ENCODE results near the gene MYH16.
"Not testable (repeated sequence)": the region's sequence is repeated elsewhere in the genome, so short reads cannot be mapped to it uniquely, and the experiment has no call there.

The MYH16 gene

DNA sequence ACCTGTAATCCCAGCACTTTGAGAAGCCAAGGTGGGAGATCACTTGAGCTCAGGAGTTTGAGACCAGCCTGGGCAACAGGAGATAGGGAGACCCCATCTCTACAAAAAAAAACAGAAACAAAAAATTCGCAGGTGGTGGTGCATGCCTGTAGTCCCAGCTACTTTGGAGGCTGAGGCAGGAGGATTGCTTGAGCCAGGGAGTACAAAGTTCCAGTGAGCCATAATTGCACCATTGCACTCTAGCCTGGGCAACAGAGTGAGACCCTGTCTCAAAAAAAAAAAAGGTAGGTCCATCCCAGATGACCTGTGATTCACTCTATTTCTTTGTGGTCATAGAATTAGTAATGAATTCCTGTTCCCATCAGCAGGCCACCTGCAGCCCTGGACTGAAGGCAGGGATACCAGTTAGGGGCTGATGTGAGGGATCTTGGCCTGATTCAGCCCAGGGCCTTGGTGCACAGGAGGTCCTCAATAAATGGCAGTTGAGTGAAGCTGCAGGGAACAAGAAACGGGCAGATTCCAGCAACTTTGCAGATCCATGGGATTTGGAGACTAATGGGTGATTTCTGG, at the start of gene MYH16:
TSS of gene MYH16 (plus strand) at position 364 of the 570 bp plus-strand sequence.
- no peak for ATAC-seq

GRCh38 chr7:99224263-99224898, 48.3 kb upstream of the MYH16 start:
- peak; percentile 76 to 84 for ATAC-seq

- ATAC-seq, result no peak
Observed at GRCh38 chr7:99224899-99225265, 47.8 kb upstream of the MYH16 start.

- ATAC-seq, result no peak
Observed at GRCh38 chr7:99229234-99229633, 43.4 kb upstream of the MYH16 start.

- no peak for ATAC-seq
Observed at GRCh38 chr7:99232082-99232770, 40.4 kb upstream of the MYH16 start.

DNA sequence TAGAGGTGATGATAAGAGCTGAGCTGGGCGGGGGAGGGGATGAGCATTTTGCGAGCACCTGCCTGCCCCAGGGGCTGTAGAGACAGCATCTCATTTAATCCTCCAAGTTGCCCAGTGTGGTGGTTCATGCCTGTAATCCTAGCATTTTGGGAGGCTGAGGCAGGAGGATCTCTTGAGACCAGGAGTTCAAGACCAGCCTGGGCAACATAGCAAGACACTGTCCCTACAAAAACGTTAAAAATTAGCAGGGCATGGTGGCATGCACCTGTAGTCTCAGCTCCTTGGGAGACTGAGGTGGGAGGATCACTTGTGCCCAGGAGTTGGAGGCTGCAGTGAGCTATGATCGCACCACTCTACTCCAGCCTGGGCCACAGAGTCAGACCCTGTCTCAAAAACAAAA, 39.7 kb upstream of the MYH16 start:
- not testable (repeated sequence) for ATAC-seq

DNA sequence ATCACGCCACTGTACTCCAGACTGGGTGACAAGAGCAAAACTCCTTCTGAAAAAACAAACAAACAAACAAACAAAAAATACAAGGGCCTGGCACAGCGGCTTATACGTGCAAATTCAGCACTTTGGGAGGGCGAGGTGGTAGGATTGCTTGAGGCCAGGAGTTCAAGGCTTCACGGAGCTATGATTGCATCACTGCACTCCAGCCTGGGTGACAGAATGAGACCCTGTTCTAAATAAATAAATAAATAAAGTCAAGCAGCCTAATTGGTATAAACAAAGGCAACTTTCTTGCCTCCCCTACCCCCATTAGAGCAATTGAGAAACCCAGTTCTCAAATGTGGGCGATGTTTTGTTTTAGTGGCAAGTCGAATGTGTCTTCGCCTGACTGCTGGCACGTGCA, 38.5 kb upstream of the MYH16 start:
- ATAC-seq, result no peak

- no peak for ATAC-seq
Observed at GRCh38 chr7:99235925-99236324, 36.7 kb upstream of the MYH16 start.

- ATAC-seq, result not testable (repeated sequence)
Observed at GRCh38 chr7:99237876-99238275, 34.8 kb upstream of the MYH16 start.

DNA sequence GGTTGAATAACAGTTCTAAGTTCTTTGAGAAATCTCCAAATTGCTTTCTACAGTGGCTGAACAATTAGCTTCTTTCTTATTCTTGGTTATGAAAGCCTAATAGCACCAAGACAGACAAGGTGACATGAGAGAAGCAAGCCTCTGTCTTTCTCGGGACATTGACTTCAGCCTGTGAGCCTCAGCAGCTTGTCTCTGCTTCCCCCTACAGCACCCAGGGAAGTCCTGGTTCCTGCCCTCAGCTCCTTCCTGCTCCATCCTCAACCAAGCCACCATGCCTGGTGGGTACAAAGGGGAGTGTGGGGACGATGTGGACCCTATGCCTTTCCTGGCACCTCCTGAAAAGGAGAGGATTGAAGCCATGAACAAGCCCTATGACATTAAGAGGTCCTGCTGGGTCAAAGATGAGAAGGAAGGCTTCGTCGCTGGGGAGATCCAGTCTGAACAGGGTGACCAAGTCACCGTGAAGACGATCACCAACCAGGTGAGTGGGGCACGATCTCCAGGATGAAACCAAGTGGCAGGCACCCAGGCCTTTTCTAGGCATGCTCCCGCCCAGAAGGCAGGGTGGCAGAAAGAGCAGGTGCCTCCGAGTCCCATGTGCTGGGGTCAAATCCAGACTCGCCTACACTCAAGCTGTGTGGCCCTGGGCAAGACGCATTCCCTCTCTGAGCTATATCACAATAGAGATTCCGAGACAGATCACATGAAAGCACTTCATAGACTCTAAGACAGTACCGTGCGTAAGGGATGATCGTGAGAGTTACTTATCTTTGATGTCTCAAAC, 33.9 kb upstream of the MYH16 start:
- no peak for ATAC-seq

GRCh38 chr7:99242682-99243081, 30.0 kb upstream of the MYH16 start:
- no peak for ATAC-seq

DNA sequence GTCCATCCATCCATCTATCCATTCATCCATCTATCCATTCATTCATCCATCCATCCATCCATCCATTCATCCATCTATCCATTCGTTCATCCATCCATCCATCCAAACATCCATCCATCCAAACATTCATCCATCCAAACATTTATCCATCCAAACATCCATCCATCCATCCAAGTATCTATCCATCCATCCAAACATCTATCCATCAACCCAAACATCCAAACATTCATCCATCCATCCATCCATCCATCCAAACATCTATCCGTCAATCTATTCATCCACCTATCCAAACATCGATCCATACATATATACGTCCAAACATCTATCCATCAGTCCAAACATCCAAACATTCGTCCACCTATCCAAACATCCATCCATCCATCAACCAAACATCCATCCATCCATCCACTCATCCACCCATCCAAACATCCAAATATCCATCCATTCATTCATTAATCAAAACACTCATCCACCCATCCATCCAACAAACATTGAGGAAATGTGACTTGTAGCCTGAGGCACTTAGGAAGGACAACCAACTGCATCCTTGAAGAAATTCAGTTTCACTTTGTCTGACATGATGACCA, 28.8 kb upstream of the MYH16 start:
- no peak for ATAC-seq

DNA sequence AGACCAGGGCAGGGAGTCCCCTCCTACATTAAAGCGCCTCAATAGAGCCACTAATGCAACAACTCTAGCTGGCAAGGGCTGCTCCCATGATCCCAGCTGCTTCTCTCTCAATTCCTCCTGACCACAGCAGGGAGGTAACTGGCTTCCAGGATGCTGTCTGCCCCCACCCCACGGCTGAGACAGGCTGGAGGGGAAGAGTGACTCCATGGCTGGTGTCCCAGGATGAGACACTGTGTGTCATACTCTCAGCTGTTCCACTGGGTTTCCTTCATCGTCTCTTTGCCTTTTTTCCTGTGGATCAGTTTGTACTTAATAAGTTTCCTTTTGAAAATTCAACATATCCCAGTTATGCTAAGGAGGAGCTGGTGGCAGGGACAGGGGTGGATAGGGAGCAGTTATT, 27.7 kb upstream of the MYH16 start:
- ATAC-seq, result no peak

- no peak for ATAC-seq
Observed at GRCh38 chr7:99248391-99249095, 24.1 kb upstream of the MYH16 start.

DNA sequence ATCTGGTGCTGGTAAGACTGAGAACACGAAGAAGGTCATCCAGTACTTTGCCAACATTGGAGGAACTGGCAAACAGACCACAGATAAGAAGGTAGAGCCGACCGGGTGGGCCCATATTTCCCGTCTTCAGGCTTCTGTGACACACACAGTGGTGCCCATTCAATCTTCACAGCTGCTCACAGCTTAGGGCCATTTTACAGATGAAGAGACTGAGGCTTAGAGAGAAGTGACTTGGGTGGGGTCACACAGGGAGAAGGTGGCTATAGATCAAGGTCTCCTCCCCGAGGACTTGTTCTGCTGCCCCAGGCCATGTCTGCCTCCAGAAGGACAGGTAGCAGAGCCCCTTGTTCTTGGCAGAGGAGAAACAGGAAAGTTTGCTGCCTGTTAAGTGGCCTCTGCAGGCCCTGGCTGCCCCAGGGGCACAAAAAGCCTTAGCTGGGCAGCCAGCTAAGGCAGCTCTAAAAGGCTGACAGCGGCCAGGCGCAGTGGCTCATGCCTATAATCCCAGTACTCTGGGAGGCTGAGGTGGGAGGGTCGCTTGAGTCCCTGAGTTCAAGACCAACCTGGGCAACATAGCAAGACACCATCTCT, 22.6 kb upstream of the MYH16 start:
- ATAC-seq, result no peak

DNA sequence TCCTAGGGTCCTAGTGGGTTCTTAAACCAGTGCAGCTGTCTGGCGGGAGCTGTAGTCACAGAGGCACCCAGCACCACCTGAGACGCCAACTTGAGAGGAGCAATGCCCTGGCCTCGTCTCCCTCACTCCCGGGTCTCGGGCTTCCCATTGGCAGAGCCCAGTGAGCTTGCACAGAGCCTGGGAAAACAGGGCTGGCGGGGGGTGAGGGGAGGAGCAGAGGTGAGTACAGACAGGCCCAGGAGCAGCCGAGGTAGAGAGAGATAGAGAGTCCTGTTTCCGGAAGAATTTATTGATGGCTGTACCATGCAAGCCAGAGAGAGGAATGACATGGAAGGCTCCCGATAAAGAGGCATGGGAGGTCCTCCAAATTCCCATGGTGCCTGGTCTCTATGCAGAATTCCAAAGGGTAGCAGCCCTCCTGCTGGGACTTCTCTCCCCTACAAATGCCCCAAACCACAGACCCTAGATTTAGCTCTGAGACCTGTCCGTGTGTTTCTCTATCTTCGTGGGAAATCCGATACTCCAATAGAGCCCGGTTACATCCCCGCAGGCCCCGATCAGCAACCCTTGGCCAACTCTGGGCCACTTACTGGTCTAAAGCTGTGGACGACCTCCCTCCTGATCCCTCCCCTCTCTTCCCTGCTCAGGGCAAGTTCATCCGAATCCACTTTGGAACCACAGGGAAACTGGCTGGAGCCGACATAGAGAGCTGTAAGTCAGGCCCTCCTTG, 20.3 kb upstream of the MYH16 start:
- ATAC-seq, result no peak

DNA sequence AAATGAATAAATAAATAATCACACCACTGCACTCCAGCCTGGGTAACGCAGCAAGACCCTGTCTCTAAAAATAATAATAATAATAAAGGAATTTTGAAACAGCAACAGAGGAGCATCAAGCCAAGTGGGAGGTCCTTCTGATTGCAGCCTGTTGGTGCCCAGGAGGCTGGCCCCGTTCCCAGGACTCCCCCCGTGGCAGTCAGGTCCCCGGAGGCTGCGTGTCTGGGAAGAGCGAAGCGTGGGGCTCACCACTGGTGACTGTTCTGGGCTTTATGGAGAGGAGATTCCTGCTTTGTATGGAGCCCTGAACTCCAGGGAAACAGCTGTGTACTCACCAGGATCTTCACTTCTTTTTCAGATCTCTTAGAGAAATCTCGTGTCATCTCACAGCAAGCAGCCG, 19.3 kb upstream of the MYH16 start:
- ATAC-seq, result no peak

DNA sequence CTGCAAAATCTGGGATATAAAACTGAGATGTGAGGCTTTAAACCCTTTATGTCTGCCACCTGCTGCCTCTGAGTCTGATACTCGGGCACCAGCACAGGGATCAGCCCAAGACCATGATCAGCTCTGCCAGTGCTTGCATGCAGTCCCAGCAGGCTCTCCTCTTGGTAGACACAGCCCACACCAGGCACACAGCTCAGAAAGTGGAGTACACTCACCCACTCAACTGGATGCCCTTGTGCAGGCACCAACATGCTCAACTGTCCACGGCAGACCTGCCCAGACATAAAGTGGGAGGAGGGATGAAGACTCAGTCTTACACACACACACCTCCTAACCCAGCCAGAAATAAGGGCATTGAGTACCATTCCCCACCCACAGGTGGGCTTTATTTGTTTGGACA, 18.2 kb upstream of the MYH16 start:
- no peak for ATAC-seq

DNA sequence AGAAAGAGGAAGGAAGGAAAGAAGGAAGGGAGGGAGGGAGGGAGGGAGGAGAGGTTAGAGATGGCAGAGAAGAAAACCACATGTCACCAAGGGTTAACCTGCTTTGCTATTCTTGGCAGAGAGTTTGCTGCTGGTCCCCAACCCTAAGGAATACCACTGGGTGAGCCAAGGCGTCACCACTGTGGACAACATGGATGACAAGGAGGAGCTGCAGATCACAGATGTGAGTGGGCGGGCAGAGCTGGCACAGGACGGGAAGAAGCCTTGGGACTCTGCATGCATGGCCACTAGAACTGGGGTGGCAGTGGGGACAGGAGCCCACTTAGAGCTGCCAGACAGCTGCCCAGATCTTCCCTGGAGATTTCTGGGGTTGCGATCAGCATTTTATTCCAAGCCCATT, 17.2 kb upstream of the MYH16 start:
- ATAC-seq, result no peak

GRCh38 chr7:99257065-99257464, 15.6 kb upstream of the MYH16 start:
- no peak for ATAC-seq

- ATAC-seq, result no peak
Observed at GRCh38 chr7:99257675-99258074, 15.0 kb upstream of the MYH16 start.

All from activated CD4-positive, CD25-positive, alpha-beta regulatory T cell treated with anti-CD3 and anti-CD28 coated beads, Interleukin-2, amount 50 U/mL, for 24 hours (primary cell).